GM12873 (cell line): ENCODE data around the gene GNL2.

Experiments used
- TF ChIP-seq, protein P1 (sequence below): IDR thresholded peaks from 2 replicates; pipeline ENCODE4 v1.5.1; 2012; ENCODE audit warnings: low read depth, mild to moderate bottlenecking, moderate library complexity, low read length, control low read depth; ENCODE audit not compliant: insufficient read depth; ENCODE audit errors: missing control alignments

The GNL2 gene

DNA sequence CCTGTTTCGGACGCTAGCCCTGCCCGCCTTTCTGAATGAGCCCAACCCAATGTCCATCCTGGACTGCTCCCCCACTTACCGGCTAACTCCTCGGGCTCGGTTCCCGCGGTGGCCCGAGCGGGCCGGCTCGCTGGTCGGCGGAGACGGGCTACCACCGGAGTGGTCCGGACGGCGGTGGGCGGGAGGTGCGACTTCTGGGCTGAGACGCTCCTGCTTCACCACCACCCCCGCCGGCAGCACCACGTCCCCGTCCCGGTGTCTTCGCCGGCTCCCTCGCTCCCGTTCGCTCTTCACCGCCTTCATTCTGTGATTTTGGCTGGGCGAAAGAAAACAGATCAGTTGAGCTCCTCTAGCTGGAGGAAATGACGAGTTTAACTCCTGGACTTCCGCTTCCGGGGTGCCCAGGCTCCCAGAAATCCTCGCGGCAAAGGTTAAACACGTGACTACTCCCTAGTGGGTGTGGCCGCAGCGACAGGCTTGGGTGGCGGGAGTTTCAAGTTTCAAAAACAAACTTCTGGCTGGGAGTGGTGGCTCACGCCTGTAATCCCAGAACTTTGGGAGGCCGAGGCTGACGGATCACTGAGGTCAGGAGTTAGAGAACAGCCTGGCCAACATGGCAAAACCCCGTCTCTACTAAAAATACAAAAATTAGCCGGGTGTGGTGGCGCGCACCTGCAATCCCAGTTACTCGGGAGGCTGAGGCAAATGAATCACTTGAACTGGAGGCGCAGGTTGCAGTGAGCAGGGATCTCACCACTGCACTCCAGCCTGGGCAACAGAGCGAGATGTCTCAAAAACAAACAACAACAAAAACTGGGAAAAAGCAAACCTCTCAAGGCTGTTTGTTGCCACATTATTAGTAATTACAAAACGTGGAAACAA is 41.6 kb downstream of the GNL2 start, which contains the start of gene SNIP1:
Gene SNIP1, minus strand, starts transcription at position 367 of the 882 bp plus-strand sequence. Its CDS starts 64 bp downstream, at position 303.
- TF ChIP-seq, protein P1, sequence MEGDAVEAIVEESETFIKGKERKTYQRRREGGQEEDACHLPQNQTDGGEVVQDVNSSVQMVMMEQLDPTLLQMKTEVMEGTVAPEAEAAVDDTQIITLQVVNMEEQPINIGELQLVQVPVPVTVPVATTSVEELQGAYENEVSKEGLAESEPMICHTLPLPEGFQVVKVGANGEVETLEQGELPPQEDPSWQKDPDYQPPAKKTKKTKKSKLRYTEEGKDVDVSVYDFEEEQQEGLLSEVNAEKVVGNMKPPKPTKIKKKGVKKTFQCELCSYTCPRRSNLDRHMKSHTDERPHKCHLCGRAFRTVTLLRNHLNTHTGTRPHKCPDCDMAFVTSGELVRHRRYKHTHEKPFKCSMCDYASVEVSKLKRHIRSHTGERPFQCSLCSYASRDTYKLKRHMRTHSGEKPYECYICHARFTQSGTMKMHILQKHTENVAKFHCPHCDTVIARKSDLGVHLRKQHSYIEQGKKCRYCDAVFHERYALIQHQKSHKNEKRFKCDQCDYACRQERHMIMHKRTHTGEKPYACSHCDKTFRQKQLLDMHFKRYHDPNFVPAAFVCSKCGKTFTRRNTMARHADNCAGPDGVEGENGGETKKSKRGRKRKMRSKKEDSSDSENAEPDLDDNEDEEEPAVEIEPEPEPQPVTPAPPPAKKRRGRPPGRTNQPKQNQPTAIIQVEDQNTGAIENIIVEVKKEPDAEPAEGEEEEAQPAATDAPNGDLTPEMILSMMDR: no peak

- TF ChIP-seq, protein P1: no peak
These were observed 42.2 kb downstream of the GNL2 start for GRCh38 chr1:37553598-37553926.

- TF ChIP-seq, protein P1: no peak
These were observed 46.4 kb downstream of the GNL2 start for GRCh38 chr1:37549341-37549740.

DNA sequence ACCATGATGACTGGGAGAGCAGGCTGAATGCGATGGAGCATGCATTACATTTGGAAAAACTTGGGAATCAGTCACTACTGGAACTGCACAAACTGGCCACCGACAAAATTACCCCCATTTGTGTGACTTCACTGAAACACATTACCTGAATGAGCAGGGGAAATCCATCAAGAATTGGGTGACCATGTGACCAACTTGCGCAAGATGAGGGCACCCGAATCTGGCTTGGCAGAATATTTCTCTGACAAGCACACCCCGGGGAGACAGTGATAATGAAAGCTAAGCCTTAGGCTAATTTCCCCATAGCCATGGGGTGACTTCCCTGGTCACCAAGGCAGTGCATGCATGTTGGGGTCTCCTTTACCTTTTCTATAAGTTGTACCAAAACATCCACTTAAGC is 50.7 kb downstream of the GNL2 start:
- TF ChIP-seq, protein P1: no peak

GRCh38 chr1:37544530-37544929 is 51.2 kb downstream of the GNL2 start:
- TF ChIP-seq, protein P1: no peak

- TF ChIP-seq, protein P1: no peak
These were observed 55.5 kb downstream of the GNL2 start for GRCh38 chr1:37540036-37540785.

DNA sequence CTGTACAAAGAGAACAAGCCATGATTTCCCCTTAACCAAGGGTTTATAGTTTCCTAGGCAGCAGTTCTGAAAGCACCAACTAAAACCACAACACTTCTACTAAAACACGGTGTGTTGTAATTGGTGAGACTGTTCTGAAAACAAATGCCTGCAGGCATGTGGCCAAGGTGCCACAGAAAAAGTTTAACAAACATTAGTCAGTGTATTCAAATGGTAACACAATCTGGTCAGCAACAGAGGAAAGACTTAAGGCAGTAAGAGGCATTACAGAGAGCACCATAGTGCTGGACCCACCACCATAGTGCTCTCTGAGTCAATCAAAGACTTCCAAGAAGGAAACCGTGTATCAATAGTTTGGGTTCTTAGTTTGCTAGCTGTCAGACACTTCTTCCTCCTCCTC is 58.4 kb downstream of the GNL2 start:
- TF ChIP-seq, protein P1: no peak
